ENCODE results near the gene MIDN.
A peak's percentile ranks its signal among the peaks of the same experiment; 100 is the strongest.

MIDN gene

DNA sequence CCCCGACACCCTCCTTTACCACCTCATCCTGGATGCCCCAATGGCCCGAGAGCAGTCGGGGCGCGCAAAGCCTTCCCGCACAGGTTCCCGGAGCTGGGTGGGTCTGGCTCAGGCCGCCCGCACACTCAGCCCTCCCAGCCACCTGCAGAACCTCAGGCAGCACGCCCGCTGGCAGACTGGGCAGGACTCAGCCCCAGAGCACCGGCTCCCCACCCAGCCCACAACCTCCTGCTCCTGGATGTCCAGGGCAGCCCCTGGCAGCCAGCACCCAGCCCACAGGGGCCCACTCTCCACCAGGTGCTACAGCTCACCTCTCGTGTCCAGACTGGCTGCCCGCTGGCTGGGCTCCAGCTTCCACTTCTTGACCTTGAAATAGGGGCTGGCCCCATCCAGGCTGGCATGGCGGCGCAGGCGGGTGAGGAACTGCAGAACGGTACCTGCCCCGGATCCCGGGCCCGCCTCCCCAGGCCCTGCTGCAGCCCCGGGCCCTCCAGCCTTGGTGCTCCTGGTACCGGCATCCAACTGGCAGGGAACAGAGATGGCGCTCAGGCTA, 15.2 kb upstream of the MIDN start:
- no peak for DNase-seq (ENCODE audit: low read depth in 2 of 2)

DNA sequence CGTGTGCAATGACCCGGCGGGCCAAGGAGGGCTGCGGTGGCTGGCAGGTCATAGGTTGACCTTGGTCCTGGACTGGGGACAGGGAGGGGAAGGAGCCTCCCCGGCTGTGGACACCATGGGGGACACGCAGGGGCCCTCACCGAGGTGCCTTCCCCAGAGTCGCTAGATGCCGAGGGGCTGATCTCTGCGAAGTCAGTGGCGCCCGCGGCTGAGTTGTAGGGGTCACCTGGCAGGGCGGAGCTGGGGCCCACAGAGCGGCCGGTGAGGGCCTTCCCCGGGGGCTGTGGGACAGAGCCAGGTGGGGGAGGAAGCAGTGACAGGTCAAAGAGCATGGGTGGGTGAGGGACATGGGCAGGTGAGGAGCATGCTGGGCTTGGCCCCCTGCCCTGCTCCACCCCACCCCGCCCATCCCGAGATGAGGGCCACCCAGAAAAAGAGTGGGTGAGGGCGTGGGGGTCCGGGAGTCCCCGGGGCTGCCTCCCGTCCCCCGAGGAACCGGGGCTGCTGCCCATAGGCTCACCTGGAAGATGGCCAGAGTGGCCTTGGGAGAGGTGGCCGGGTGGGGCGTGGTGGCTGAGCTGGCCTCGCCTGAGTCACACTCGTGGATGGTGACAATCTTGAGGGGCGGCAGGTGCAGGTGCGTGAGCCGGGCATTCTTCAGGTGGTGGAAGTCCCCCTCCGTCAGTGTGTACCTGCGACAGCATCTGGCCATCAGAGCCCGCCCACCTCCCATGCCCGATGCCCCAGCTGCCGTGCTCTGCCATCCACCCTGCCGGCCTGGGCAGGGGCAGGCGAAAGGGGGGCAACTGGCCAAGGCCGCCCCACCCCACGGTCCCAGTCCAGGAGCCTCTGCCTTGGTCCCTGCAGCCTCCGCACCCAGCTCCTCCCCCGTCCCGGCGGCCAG, 14.1 kb upstream of the MIDN start:
- no peak for DNase-seq (ENCODE audit: low read depth in 2 of 2)

DNA sequence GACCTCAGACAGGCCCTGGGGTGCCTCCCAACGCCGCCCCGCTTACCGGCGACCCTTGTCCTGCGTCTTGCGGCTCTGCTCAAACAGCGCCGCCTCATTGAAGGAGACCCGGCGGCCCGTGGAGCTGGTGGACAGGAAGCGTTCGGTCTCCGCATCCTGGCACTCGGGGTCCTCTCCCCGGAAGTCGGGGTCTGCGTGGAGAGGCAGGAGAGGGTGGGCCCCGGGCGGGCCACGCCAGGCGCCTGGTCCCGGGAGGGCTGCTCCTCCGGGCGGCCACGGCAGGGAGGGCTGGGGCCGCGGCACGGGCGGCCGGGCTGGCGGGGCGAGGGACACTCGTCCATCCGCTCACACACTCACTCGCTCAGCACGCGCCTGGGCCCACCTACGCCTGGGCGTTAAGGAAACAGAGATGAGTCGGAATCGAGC, 13.4 kb upstream of the MIDN start:
- no peak for DNase-seq (ENCODE audit: low read depth in 2 of 2)

DNA sequence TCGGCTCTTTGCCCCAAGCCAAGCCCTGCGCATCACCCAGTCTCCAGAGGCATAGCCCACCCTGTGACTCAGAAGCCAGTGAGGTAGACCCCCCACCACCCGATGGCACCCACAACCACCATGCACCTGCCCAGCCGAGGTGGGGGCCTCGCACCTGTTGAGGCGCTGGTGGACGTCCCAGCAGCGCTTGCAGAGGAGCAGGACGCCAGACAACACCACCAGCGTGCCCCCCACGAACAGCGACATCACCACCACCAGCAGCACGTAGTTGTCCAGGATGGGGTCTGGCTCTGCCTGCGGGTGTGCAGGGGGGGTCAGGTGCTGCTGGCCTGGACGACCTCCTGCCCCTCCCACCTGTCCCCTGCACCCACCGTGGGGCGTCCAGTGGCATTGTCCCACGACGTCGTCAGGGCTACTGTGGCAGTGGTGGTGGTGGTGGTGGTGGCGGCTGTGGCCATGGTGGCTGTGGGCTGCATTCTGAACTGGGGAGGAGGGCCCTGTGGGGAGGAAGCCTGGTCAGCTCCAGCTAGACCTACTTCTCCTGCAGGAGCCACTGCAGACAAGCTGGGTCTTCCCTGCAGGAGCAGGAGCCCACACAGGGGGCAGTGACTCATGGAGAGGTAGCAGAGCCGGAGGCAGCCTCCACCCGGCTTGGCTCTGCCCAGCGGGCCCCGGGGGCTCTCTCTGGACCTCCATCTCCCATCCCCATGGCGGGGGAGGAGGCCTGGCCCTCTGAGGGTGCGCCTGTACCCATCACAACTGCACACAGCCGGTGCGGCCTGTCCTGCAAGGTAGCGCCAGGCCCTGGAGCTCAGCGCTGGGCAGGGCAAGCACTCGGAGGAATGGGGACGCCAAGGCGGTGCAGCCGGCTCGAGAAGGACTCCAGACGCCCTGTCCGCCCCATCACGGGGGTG, 12.5 kb upstream of the MIDN start:
- DNase-seq (ENCODE audit: low read depth in 2 of 2): no peak

GRCh38 chr19:1236576-1236975, 11.8 kb upstream of the MIDN start:
- DNase-seq (ENCODE audit: low read depth in 2 of 2): no peak

DNA sequence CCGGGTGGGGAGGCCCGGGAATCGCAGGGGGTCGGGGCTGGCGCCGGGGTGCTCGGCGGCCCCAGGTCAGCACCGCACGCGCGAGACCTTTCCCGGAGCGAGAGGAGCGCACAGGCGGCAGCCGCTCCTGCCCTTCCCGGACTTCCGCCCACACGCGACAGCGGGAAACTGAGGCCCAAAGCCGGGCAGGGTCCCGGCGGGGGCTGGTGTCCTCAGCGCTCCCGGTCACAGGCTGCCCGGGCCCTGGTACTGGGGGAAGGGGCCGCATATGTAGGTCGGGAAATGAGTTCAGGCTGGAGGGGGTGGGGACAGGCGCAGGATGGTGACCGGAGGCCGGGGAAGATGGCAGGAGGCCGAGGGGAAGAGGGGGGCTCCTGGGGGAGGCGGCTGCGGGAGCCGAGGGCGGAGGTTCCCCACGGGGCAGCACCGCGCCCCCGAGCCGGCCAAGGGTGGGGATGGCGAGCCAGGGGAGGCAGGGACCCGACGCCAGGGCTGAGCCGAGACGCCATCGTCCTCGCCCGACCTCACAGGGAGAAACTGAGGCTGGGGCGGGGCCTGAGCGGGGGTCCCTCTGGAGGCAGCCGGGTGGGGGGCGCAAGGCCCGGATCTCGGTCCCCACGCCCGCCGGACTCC, 11.2 kb upstream of the MIDN start:
- no peak for DNase-seq (ENCODE audit: low read depth in 2 of 2)

- DNase-seq (ENCODE audit: low read depth in 2 of 2): no peak
Observed at GRCh38 chr19:1237754-1238368, 10.5 kb upstream of the MIDN start, which contains the start of gene CBARP. TSS of gene CBARP (minus strand) at chr19:1238005. CDS start at chr19:1236100, 1,905 bp downstream.

- DNase-seq (ENCODE audit: low read depth in 2 of 2): no peak
Observed at GRCh38 chr19:1238369-1239303, 9.7 kb upstream of the MIDN start.

DNA sequence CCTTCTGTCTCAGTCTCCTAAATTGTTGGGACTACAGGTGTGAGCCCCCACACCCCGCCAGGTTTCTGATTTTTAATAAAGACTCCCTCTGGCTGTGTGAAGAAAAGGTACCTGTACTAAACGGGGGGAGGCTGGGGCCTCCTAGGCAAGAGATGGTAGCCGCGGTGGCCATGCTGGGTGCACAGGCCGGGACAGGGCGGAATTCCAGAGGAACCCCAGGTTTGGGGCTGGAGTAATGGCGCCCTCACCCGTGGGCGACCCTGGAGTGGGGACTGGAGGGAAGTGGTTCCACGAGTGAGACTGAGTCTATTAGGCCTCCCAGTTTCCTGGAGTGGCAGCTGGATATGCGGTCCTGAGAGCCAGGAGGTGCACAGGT, 9.0 kb upstream of the MIDN start:
- DNase-seq (ENCODE audit: low read depth in 2 of 2): no peak

GRCh38 chr19:1239796-1240737, 8.3 kb upstream of the MIDN start:
- peak; percentile 80 to 87 for DNase-seq (ENCODE audit: low read depth in 2 of 2)

DNA sequence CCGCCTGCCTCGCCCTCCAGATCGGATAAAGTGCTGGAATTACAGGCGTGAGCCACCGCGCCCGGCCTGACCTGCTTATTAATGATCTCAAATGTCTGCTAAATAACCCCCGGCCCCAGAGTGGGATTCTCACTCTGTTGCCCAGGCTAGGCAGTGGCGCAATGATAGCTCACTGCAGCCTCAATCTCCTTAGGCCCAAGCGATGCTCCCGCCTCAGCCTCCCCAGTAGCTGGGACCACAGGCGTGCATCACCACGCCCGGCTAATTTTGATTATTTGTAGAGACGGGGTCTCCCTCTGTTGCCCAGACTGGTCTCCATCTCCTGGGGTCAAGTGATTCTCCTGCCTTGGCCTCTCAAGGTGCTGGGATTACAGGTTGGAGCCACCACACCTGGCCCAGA, 7.5 kb upstream of the MIDN start:
- no peak for DNase-seq (ENCODE audit: low read depth in 2 of 2)

DNA sequence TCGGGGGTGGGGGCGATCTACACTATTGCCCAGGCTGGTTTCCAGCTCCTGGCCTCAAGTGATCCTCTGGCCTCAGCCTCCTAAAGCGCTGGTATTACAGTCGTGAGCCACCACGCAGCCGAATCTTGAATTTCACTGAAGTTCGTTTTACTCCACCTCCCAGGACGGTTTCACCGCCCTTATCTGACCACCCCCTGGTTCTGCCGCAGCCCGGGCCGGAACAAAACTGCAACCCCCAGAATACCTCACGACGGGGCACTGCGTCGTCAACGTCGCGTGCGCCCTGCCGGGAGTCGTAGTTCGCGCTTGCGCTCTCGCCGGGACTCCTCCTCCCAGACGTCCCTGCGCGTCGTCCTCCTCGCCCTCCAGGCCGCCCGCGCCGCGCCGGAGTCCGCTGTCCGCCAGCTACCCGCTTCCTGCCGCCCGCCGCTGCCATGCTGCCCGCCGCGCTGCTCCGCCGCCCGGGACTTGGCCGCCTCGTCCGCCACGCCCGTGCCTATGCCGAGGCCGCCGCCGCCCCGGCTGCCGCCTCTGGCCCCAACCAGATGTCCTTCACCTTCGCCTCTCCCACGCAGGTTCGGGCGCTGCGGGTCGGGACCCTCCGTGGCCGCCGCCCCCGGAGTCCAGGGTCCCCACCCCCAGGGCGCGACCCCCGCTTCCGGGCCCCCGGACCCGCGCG, 6.8 kb upstream of the MIDN start, which contains the start of gene ATP5F1D:
TSS of gene ATP5F1D (plus strand) at position 335 of the 679 bp plus-strand sequence. CDS start at position 435, 100 bp downstream.
- peak; percentile 77 to 81 for DNase-seq (ENCODE audit: low read depth in 2 of 2)

DNA sequence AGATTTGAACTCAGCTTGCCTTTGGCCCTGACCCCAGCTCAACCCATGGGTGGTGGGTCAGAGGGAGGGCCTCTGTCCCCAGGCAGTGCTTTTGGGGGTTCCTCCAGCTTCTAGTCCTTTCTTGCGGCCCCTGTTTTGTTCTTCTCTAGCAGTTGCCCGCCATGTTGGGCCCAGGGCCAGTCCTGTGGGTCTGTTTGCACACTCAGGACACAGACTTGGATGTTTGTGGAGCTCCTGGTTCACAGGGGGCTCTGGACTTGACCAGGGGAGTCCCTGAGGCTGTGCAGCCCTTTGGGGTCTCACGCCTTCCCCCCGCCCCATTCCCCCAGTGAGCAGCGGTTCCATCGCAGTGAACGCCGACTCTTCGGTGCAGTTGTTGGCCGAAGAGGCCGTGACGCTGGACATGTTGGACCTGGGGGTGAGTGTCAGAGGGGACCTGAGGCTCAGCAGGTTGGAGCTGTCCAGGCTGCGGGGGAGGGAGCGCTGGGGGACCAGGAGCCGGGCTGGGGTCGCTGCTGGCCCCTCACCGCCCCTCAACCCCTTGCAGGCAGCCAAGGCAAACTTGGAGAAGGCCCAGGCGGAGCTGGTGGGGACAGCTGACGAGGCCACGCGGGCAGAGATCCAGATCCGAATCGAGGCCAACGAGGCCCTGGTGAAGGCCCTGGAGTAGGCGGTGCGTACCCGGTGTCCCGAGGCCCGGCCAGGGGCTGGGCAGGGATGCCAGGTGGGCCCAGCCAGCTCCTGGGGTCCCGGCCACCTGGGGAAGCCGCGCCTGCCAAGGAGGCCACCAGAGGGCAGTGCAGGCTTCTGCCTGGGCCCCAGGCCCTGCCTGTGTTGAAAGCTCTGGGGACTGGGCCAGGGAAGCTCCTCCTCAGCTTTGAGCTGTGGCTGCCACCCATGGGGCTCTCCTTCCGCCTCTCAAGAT, 4.4 kb upstream of the MIDN start:
- peak; percentile 73 to 77 for DNase-seq (ENCODE audit: low read depth in 2 of 2)

- DNase-seq (ENCODE audit: low read depth in 2 of 2): no peak
Observed at GRCh38 chr19:1244693-1245451, 3.5 kb upstream of the MIDN start.

DNA sequence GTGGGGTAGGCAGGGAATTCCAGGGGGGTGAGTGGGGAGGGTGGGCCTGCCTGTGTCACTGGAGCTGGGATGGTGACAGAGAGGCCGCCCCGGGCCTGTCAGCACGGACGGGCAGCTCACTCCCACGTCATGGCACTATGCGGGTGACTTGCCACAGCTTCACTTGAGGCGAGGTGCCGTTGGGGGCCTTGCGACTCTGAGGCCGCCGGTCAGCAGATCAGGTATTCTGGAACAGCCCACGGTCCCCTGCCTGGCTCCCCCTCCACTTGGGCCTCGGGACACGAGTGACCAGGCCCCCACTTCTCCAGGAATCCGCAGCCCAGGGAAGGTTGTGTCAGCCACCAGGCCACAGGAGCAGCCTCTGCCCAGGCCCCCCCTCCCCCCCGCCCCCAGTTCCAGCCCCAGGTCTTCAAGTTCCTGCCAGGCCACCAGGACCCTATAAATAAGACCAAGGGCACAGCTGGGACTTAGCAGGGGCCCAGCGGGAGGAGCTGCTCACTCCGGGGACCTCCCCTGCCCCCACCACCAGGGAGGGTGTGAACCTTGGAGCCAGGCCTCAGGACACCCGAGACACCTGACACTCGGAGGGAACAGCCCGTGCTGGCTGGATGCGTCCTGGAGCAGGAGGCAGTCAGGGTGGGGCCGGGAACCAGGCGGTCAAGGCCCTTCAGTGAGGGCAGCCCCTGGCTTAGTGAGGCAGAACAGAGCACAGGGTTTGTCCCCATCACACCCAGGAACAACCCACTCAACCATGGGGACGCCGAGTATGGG, 2.7 kb upstream of the MIDN start:
- DNase-seq (ENCODE audit: low read depth in 2 of 2): no peak

Data from stimulated activated CD4-positive, alpha-beta T cell treated with anti-CD3 and anti-CD28 coated beads, Interleukin-1b, Interleukin-23, amount 100 ng/mL, for 1 hour (primary cell).